CD8-positive, alpha-beta memory T cell (primary cell): ENCODE results near the gene RARG. TPM values are rescaled to one million over a fixed set of nuclear protein-coding genes. Genes with fewer than 3 reads are reported as not detected.
"Not testable (repeated sequence)": the region's sequence is repeated elsewhere in the genome, so short reads cannot be mapped to it uniquely, and the experiment has no call there.

Source experiments
- CTCF ChIA-PET: fragments of 350-600 bp; sonication (Branson Sonifier 250); formaldehyde crosslinking; loops from one replicate; lab custom pipeline; 2021; ENCODE audit warnings: antibody characterized with exemption; lab: Charles Lee
- POLR2A ChIA-PET: fragments of 350-600 bp; sonication (Branson Sonifier 250); formaldehyde crosslinking; loops from one replicate; lab custom pipeline; 2021; ENCODE audit warnings: antibody characterized with exemption; lab: Charles Lee
- DNase-seq, 5 donors: peaks; one replicate each; pipeline versions ENCODE4 v3.0.0 to v3.0.0-alpha.2; 2020 to 2022; ENCODE audit warnings: mixed read lengths in 1 of 5
- H3K27ac ChIP-seq: one replicate; pipeline ENCODE4 v1.7.0; 2013; ENCODE audit warnings: low read depth, mild to moderate bottlenecking, low read length, moderate library complexity
- H3K27me3 ChIP-seq: 2 replicates; pipeline ENCODE4 v1.7.0; 2013; ENCODE audit warnings: low read length, mild to moderate bottlenecking; ENCODE audit not compliant: insufficient read depth, poor library complexity, severe bottlenecking
- H3K36me3 ChIP-seq: 2 replicates; pipeline ENCODE4 v1.7.0; 2013; ENCODE audit warnings: mild to moderate bottlenecking, low read length, moderate library complexity; ENCODE audit not compliant: insufficient read depth
- H3K4me1 ChIP-seq: 2 replicates; pipeline ENCODE4 v1.7.0; 2013; ENCODE audit warnings: mild to moderate bottlenecking, low read length, moderate library complexity; ENCODE audit not compliant: insufficient read depth
- H3K4me3 ChIP-seq: 2 replicates; pipeline ENCODE4 v1.7.0; 2013; ENCODE audit warnings: mild to moderate bottlenecking, low read length
- H3K9me3 ChIP-seq: 2 replicates; pipeline ENCODE4 v1.7.0; 2013; ENCODE audit warnings: mild to moderate bottlenecking, low read length
- H3K27ac Mint-ChIP-seq, 8 donors: one replicate each; pipeline ENCODE4 v1.8.0; 2020 to 2021; ENCODE audit warnings: mixed read lengths in 8 of 8, mild to moderate bottlenecking in 6 of 8, inconsistent platforms in 3 of 8, moderate library complexity in 3 of 8
- H3K27me3 Mint-ChIP-seq, 2 donors: one replicate each; pipeline ENCODE4 v1.8.0; 2020 to 2021; ENCODE audit warnings: mixed read lengths in 2 of 2, mild to moderate bottlenecking in 1 of 2, moderate library complexity in 1 of 2
- H3K36me3 Mint-ChIP-seq, 3 donors: one replicate each; pipeline ENCODE4 v1.8.0; 2020 to 2021; ENCODE audit warnings: mixed read lengths in 3 of 3, inconsistent platforms in 1 of 3, mild to moderate bottlenecking in 1 of 3
- H3K4me1 Mint-ChIP-seq, 3 donors: one replicate each; pipeline ENCODE4 v1.8.0; 2020 to 2021; ENCODE audit warnings: mixed read lengths in 3 of 3, inconsistent platforms in 1 of 3, mild to moderate bottlenecking in 1 of 3
- H3K4me3 Mint-ChIP-seq, 7 donors: one replicate each; pipeline ENCODE4 v1.8.0; 2020 to 2021; ENCODE audit warnings: mixed read lengths in 7 of 7, mild to moderate bottlenecking in 6 of 7, moderate library complexity in 4 of 7, inconsistent platforms in 2 of 7
- H3K9me3 Mint-ChIP-seq, 5 donors: one replicate each; pipeline ENCODE4 v1.8.0; 2020 to 2022; ENCODE audit warnings: mixed read lengths in 5 of 5, mild to moderate bottlenecking in 3 of 5, moderate library complexity in 2 of 5, inconsistent platforms in 1 of 5
- polyA plus RNA-seq: library from polyadenylated mRNA; unstranded; fragments of 300-500 nt; fragmentation: Illumina TruSeq; gene quantifications from one replicate; pipeline ENCODE4 v1.2.3, GENCODE V29; 2021
- total RNA-seq, 2 experiments: library from RNA; stranded (reverse); gene quantifications; one replicate each; pipeline ENCODE4 v1.2.3, GENCODE V29; 2021

RARG gene
- total and polyA plus RNA-seq, 3 experiments from 2014 or later = 15.4 to 68.4 (median 67.0) TPM

GRCh38 chr12:53205747-53206419 is 26.1 kb downstream of the RARG start:
- Mint-ChIP-seq H3K27me3 (peaks cover 0 to 1% of the 10 kb centered on the region in 2 donors), H3K27ac (peak overlapping the region; percentile 85 to 99 (median 90)), H3K4me1 (peaks cover 70 to 94% (median 84%) of the 10 kb centered on the region in 3 donors), H3K9me3 (no peaks in the 10 kb centered on the region), H3K36me3 (peaks cover 0 to 31% (median 6%) of the 10 kb centered on the region in 3 donors), H3K4me3 (peak overlapping the region; percentile 83 to 98 (median 89))
- H3K27me3 ChIP-seq = no peaks in the 10 kb centered on the region
- H3K36me3 ChIP-seq = peaks cover 2% of the 10 kb centered on the region
- H3K4me3 ChIP-seq = peak overlapping the region; percentile 93
- H3K27ac ChIP-seq = peak overlapping the region; percentile 55
- DNase-seq = peak in 3 of 5 donors; percentile 32 to 80 (median 42)
- H3K4me1 ChIP-seq = peaks cover 81% of the 10 kb centered on the region
- ChIA-PET CTCF (interaction anchor here (1.0 to 9.4 kb wide), 7 partner anchors 15 to 116 kb away, joined by 3 to 192 read pairs (median 4); partner anchors contain the start of genes AAAS, ESPL1 and PFDN5), POLR2A (interaction anchor here (0.9 to 3.9 kb wide), 3 partner anchors 14 to 89 kb away, joined by 3 to 25 read pairs (median 20); partner anchors contain the start of genes CSAD, PFDN5 and ZNF740)
- H3K9me3 ChIP-seq = no peaks in the 10 kb centered on the region

GRCh38 chr12:53204351-53204750 is 27.7 kb downstream of the RARG start:
- Histone ChIP-seq H3K4me1 (peaks cover 87% of the 10 kb centered on the region), H3K27me3 (no peaks in the 10 kb centered on the region), H3K27ac (no peak overlapping the region), H3K36me3 (peaks cover 7% of the 10 kb centered on the region), H3K9me3 (no peaks in the 10 kb centered on the region), H3K4me3 (no peak overlapping the region)
- peaks cover 0 to 1% of the 10 kb centered on the region in 2 donors for H3K27me3 Mint-ChIP-seq
- CTCF ChIA-PET = interaction anchor here (1.2 to 1.5 kb wide), 2 partner anchors 17 to 117 kb away, joined by 3 to 5 read pairs; partner anchors contain the start of gene AAAS
- no peaks in the 10 kb centered on the region for H3K9me3 Mint-ChIP-seq
- H3K27ac Mint-ChIP-seq = peak overlapping the region; percentile 13 to 83 (median 42)
- H3K4me3 Mint-ChIP-seq = peak overlapping the region; percentile 48 to 98 (median 83)
- peaks cover 4 to 35% (median 11%) of the 10 kb centered on the region in 3 donors for H3K36me3 Mint-ChIP-seq
- H3K4me1 Mint-ChIP-seq = peaks cover 78 to 98% (median 92%) of the 10 kb centered on the region in 3 donors
- DNase-seq = no peak
- POLR2A ChIA-PET = no interaction called here

GRCh38 chr12:53202316-53202715 is 29.7 kb downstream of the RARG start:
- CTCF ChIA-PET = interaction anchor here (1.2 to 7.2 kb wide), 4 partner anchors 9 to 43 kb away, joined by 3 to 57 read pairs (median 4); partner anchors contain the start of genes CSAD and ZNF740
- not testable (repeated sequence) for H3K27ac ChIP-seq
- peak overlapping the region in 1 of 8 donors; percentile 61 for H3K27ac Mint-ChIP-seq

GRCh38 chr12:53201639-53202038 is 30.4 kb downstream of the RARG start:
- peaks cover 7 to 52% (median 20%) of the 10 kb centered on the region in 3 donors for H3K36me3 Mint-ChIP-seq
- H3K4me1 Mint-ChIP-seq = peaks cover 75 to 94% (median 88%) of the 10 kb centered on the region in 3 donors
- H3K36me3 ChIP-seq = peaks cover 16% of the 10 kb centered on the region
- peak overlapping the region in 5 of 8 donors; percentile 6 to 61 (median 19) for H3K27ac Mint-ChIP-seq
- H3K4me3 Mint-ChIP-seq = peak overlapping the region in 4 of 7 donors; percentile 12 to 41 (median 20)
- no peaks in the 10 kb centered on the region for H3K9me3 ChIP-seq
- H3K9me3 Mint-ChIP-seq = no peaks in the 10 kb centered on the region
- ChIA-PET CTCF (interaction anchor here (0.9 to 7.2 kb wide), 5 partner anchors 9 to 42 kb away, joined by 3 to 57 read pairs (median 4); partner anchors contain the start of genes CSAD and ZNF740), POLR2A (interaction anchor here (0.7 to 1.3 kb wide), 2 partner anchors 9 to 66 kb away, joined by 4 to 6 read pairs; partner anchors contain the start of gene ESPL1)
- no peak for DNase-seq
- no peak overlapping the region for H3K4me3 ChIP-seq
- no peaks in the 10 kb centered on the region for H3K27me3 Mint-ChIP-seq
- H3K4me1 ChIP-seq = peaks cover 91% of the 10 kb centered on the region
- no peak overlapping the region for H3K27ac ChIP-seq
- H3K27me3 ChIP-seq = no peaks in the 10 kb centered on the region

More at GRCh38 chr12:53202316-53202715, 29.7 kb downstream of the RARG start:
- Mint-ChIP-seq H3K4me1 (peaks cover 76 to 94% (median 89%) of the 10 kb centered on the region in 3 donors), H3K4me3 (peak overlapping the region in 1 of 7 donors; percentile 24), H3K36me3 (peaks cover 4 to 50% (median 17%) of the 10 kb centered on the region in 3 donors)
- H3K9me3 Mint-ChIP-seq, DNase-seq, H3K27me3 Mint-ChIP-seq, H3K9me3 ChIP-seq, H3K27me3 ChIP-seq, H3K4me3 ChIP-seq, H3K36me3 ChIP-seq: not testable (repeated sequence)
- H3K4me1 ChIP-seq = peaks cover 87% of the 10 kb centered on the region
- POLR2A ChIA-PET = interaction anchor here (1.3 kb wide), 1 partner anchor 66 kb away, joined by 4 read pairs; the partner anchor contains the start of gene ESPL1

- Histone ChIP-seq H3K4me3 (peak overlapping the region; percentile 11), H3K4me1 (peaks cover 91% of the 10 kb centered on the region), H3K9me3 (no peaks in the 10 kb centered on the region), H3K27me3 (no peaks in the 10 kb centered on the region), H3K27ac (peak overlapping the region; percentile 57), H3K36me3 (peaks cover 21% of the 10 kb centered on the region)
- Mint-ChIP-seq H3K36me3 (peaks cover 12 to 53% (median 23%) of the 10 kb centered on the region in 3 donors), H3K27ac (peak overlapping the region; percentile 29 to 94 (median 80)), H3K4me1 (peaks cover 71 to 91% (median 83%) of the 10 kb centered on the region in 3 donors), H3K9me3 (no peaks in the 10 kb centered on the region), H3K27me3 (no peaks in the 10 kb centered on the region), H3K4me3 (peak overlapping the region; percentile 57 to 79 (median 75))
- ChIA-PET POLR2A (interaction anchor here (0.7 to 1.3 kb wide), 4 partner anchors 9 to 67 kb away, joined by 3 to 6 read pairs (median 4); partner anchors contain the start of gene ESPL1), CTCF (interaction anchor here (0.9 to 7.2 kb wide), 4 partner anchors 10 to 42 kb away, joined by 3 to 57 read pairs (median 4); partner anchors contain the start of genes CSAD and ZNF740)
- DNase-seq = no peak
These were observed 30.9 kb downstream of the RARG start for GRCh38 chr12:53201177-53201541.

GRCh38 chr12:53200458-53201176 is 31.4 kb downstream of the RARG start:
- Histone ChIP-seq H3K9me3 (no peaks in the 10 kb centered on the region), H3K27ac (peak overlapping the region; percentile 57), H3K4me1 (peaks cover 90% of the 10 kb centered on the region), H3K36me3 (peaks cover 26% of the 10 kb centered on the region), H3K4me3 (peak overlapping the region; percentile 11), H3K27me3 (no peaks in the 10 kb centered on the region)
- H3K36me3 Mint-ChIP-seq = peaks cover 12 to 57% (median 23%) of the 10 kb centered on the region in 3 donors
- peaks cover 68 to 86% (median 78%) of the 10 kb centered on the region in 3 donors for H3K4me1 Mint-ChIP-seq
- peak overlapping the region; percentile 29 to 94 (median 80) for H3K27ac Mint-ChIP-seq
- no peaks in the 10 kb centered on the region for H3K9me3 Mint-ChIP-seq
- no peak for DNase-seq
- ChIA-PET POLR2A (interaction anchor here (0.6 to 1.3 kb wide), 4 partner anchors 9 to 99 kb away, joined by 3 to 5 read pairs (median 4); partner anchors contain the start of gene MYG1), CTCF (interaction anchor here (3.9 to 7.2 kb wide), 2 partner anchors 10 to 19 kb away, joined by 18 to 57 read pairs; partner anchors contain the start of genes CSAD and ZNF740)
- no peaks in the 10 kb centered on the region for H3K27me3 Mint-ChIP-seq
- H3K4me3 Mint-ChIP-seq = peak overlapping the region; percentile 57 to 79 (median 75)

GRCh38 chr12:53200107-53200457 is 31.9 kb downstream of the RARG start:
- Mint-ChIP-seq H3K9me3 (no peaks in the 10 kb centered on the region), H3K27me3 (no peaks in the 10 kb centered on the region), H3K4me3 (peak overlapping the region; percentile 40 to 79 (median 71)), H3K27ac (peak overlapping the region; percentile 29 to 92 (median 80)), H3K4me1 (peaks cover 63 to 84% (median 73%) of the 10 kb centered on the region in 3 donors), H3K36me3 (peaks cover 12 to 63% (median 26%) of the 10 kb centered on the region in 3 donors)
- H3K4me3 ChIP-seq = peak overlapping the region; percentile 9
- no peak for DNase-seq
- peak overlapping the region; percentile 13 for H3K27ac ChIP-seq
- H3K27me3 ChIP-seq = no peaks in the 10 kb centered on the region
- ChIA-PET CTCF (interaction anchor here (3.9 to 7.2 kb wide), 2 partner anchors 11 to 19 kb away, joined by 18 to 57 read pairs; partner anchors contain the start of genes CSAD and ZNF740), POLR2A (interaction anchor here (0.6 to 1.3 kb wide), 4 partner anchors 8 to 99 kb away, joined by 3 to 5 read pairs (median 4); partner anchors contain the start of gene MYG1)
- H3K9me3 ChIP-seq = no peaks in the 10 kb centered on the region
- peaks cover 32% of the 10 kb centered on the region for H3K36me3 ChIP-seq
- H3K4me1 ChIP-seq = peaks cover 84% of the 10 kb centered on the region
